Measurements from ENCODE around the gene NOL12.
A peak's percentile ranks its signal among the peaks of the same experiment; 100 is the strongest.

The NOL12 gene

DNA sequence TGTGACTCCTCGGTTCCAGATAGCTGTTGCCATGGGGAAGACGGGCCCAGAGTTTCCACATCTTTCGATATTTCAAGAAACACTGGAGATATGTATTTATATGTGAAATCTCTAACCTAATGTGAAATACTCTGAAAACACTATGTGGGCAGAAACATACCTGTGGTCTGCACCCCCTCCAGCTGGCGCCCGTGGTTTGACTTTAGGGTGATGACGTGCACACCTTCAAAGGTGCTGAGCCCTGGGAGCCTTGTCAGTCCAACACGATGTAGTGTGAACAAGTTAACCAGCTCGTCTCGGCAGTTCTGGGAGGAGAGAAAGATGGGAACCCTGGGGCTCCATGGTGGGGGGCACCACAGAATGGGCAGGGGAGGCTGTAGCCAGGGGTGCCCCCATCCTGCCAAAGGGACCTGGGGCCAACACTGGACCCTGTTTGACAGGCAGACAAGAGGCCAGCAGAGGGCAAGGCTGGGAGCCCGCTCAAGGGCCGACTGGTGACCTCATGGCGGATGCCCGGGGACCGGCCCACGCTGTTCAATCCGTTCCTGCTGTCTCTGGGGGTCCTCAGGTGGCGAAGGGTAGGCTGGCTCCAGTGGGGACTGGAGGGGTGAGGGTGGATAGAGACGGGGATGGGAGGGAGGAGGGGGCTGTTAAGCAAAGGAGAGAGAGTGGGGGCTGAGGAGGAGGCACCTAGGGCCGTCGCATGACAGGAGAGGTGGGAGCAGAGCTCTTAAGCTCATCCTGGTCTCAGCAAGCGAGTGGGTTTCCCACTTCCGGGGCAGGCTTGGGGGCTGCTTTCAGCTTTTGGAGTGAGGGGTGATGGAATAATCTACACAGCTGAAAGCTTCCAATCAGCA, 54.5 kb downstream of the NOL12 start:
- H3K4me3 ChIP-seq (replicated peaks in 1 of 2; ENCODE audit: low read depth in 2 of 2, low read length in 2 of 2) = no peak overlapping the region
- DNase-seq (ENCODE audit: low read depth in 2 of 2) = no peak
- TF ChIP-seq, protein P1, sequence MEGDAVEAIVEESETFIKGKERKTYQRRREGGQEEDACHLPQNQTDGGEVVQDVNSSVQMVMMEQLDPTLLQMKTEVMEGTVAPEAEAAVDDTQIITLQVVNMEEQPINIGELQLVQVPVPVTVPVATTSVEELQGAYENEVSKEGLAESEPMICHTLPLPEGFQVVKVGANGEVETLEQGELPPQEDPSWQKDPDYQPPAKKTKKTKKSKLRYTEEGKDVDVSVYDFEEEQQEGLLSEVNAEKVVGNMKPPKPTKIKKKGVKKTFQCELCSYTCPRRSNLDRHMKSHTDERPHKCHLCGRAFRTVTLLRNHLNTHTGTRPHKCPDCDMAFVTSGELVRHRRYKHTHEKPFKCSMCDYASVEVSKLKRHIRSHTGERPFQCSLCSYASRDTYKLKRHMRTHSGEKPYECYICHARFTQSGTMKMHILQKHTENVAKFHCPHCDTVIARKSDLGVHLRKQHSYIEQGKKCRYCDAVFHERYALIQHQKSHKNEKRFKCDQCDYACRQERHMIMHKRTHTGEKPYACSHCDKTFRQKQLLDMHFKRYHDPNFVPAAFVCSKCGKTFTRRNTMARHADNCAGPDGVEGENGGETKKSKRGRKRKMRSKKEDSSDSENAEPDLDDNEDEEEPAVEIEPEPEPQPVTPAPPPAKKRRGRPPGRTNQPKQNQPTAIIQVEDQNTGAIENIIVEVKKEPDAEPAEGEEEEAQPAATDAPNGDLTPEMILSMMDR (IDR thresholded peaks at IDR 0.05; ENCODE audit: low read depth, low read length) = no peak

DNA sequence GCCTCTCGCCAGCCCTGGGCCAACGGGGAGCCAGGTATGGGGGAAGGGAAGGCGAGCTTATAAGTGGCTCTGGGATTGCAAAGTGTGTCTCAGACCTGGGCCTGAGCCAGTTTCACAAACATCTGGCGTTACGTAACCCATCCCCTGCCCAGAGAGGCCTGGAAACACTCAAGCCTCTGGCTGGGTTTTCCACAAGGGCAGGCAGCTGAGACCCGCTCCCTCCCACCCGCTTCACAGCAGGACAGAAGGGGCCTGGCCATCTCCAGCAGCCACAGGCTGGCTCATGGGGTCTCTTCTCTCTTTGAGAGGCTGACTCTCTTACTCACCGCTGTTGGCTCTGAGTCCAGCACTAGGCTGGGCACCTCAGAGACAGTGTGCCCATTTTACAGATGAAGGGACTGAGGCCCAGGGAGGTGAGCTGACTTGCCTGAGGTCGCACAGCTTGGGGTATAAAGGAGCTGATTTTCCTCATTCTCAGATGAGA, 55.2 kb downstream of the NOL12 start:
- H3K4me3 ChIP-seq (replicated peaks in 1 of 2; ENCODE audit: low read depth in 2 of 2, low read length in 2 of 2) = no peak overlapping the region
- TF ChIP-seq, protein P1 (IDR thresholded peaks at IDR 0.05; ENCODE audit: low read depth, low read length) = no peak
- peak; percentile 98 to 99 for DNase-seq (ENCODE audit: low read depth in 2 of 2)

DNA sequence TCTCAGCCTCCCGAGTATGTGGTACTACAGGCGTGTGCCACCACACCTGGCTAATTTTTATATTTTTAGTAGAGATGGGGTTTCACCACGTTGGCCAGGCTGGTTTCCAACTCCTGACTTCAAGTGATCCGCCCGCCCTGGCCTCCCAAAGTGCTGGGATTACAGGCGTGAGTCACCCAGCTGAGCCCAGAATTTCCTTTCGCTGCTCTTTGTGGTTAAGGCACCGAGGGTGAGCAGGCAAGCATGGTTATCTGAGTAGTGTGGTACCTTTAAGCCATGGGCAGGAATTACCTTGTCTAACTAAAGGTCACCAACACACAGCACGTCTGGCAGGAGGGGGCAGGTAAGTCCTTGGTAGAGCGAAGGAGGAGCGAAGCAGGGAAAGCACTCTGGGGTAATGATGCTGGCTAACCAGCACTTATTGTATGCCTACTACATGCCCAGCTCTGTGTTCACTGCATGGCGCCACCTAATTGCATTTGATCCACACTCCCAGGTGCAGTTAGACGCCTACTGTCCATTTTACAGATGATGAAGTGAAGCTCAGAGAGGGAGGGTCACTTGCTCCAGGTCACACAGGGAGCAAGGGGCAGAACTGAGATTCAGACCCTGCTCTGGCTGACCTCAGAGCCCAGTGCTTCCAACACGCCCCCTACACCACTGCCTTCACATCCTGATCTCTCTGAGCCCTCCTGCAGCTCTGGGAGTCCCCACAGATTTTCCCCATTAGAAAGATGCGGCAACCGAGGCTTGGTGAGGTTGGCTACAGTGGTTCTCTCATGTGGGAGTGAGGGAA, 56.4 kb downstream of the NOL12 start:
- TF ChIP-seq, protein P1 (IDR thresholded peaks at IDR 0.05; ENCODE audit: low read depth, low read length) = no peak
- no peak overlapping the region for H3K4me3 ChIP-seq (replicated peaks in 1 of 2; ENCODE audit: low read depth in 2 of 2, low read length in 2 of 2)
- peak; percentile 84 to 90 for DNase-seq (ENCODE audit: low read depth in 2 of 2)

All from cardiac fibroblast (primary cell).